Measurements from ENCODE around the gene KRT9. TPM values are rescaled to one million over a fixed set of nuclear protein-coding genes. Genes with fewer than 3 reads are reported as not detected.
"Not testable (repeated sequence)": the region's sequence is repeated elsewhere in the genome, so short reads cannot be mapped to it uniquely, and the experiment has no call there.

KRT9 gene
- total RNA-seq, 1 donor from 2014 or later: not detected

- Mint-ChIP-seq H3K27me3 (peaks cover 16% of the 10 kb centered on the region), H3K9me3 (ENCODE audit: low read depth) (no peaks in the 10 kb centered on the region), H3K4me3 (ENCODE audit: low read depth) (no peak overlapping the region), H3K4me1 (ENCODE audit: low read depth) (peaks cover under 1% of the 10 kb centered on the region), H3K36me3 (ENCODE audit: insufficient read depth) (no peaks in the 10 kb centered on the region), H3K27ac (no peak overlapping the region)
- no peak for DNase-seq (ENCODE audit: low spot score, unreplicated experiment)
- TF ChIP-seq CTCF (IDR thresholded peaks at IDR 0.05; ENCODE audit: unreplicated experiment): no peak
Measured at GRCh38 chr17:41614098-41614497, 42.2 kb upstream of the KRT9 start.

GRCh38 chr17:41613277-41614082 lies 41.6 kb upstream of the KRT9 start:
- H3K27ac Mint-ChIP-seq: no peak overlapping the region

GRCh38 chr17:41612376-41613160 lies 40.7 kb upstream of the KRT9 start, which contains the start of gene KRT16:
KRT16 (minus strand) TSS chr17:41612767; CDS start chr17:41612688, 79 bp downstream.
- H3K9me3 Mint-ChIP-seq (ENCODE audit: low read depth); H3K27ac Mint-ChIP-seq; DNase-seq (ENCODE audit: low spot score, unreplicated experiment); H3K36me3 Mint-ChIP-seq (ENCODE audit: insufficient read depth); H3K4me3 Mint-ChIP-seq (ENCODE audit: low read depth); H3K4me1 Mint-ChIP-seq (ENCODE audit: low read depth): not testable (repeated sequence)
- H3K27me3 Mint-ChIP-seq: peaks cover 21% of the 10 kb centered on the region

More at GRCh38 chr17:41613277-41614082, 41.6 kb upstream of the KRT9 start:
- peaks cover 21% of the 10 kb centered on the region for H3K27me3 Mint-ChIP-seq
- H3K9me3 Mint-ChIP-seq (ENCODE audit: low read depth): no peaks in the 10 kb centered on the region
- H3K4me3 Mint-ChIP-seq (ENCODE audit: low read depth): no peak overlapping the region
- no peak for DNase-seq (ENCODE audit: low spot score, unreplicated experiment)
- no peaks in the 10 kb centered on the region for H3K36me3 Mint-ChIP-seq (ENCODE audit: insufficient read depth)
- H3K4me1 Mint-ChIP-seq (ENCODE audit: low read depth): no peaks in the 10 kb centered on the region
- TF ChIP-seq CTCF (IDR thresholded peaks at IDR 0.05; ENCODE audit: unreplicated experiment): no peak

GRCh38 chr17:41610965-41611640 lies 39.2 kb upstream of the KRT9 start:
- H3K9me3 Mint-ChIP-seq (ENCODE audit: low read depth): peaks cover 13% of the 10 kb centered on the region
- no peaks in the 10 kb centered on the region for H3K4me1 Mint-ChIP-seq (ENCODE audit: low read depth)
- H3K27me3 Mint-ChIP-seq: peaks cover 21% of the 10 kb centered on the region
- TF ChIP-seq CTCF (IDR thresholded peaks at IDR 0.05; ENCODE audit: unreplicated experiment): no peak
- no peak overlapping the region for H3K27ac Mint-ChIP-seq
- no peak for DNase-seq (ENCODE audit: low spot score, unreplicated experiment)
- no peak overlapping the region for H3K4me3 Mint-ChIP-seq (ENCODE audit: low read depth)
- peaks cover 5% of the 10 kb centered on the region for H3K36me3 Mint-ChIP-seq (ENCODE audit: insufficient read depth)

- H3K4me1 Mint-ChIP-seq (ENCODE audit: low read depth); H3K36me3 Mint-ChIP-seq (ENCODE audit: insufficient read depth); DNase-seq (ENCODE audit: low spot score, unreplicated experiment); H3K4me3 Mint-ChIP-seq (ENCODE audit: low read depth); H3K27ac Mint-ChIP-seq: not testable (repeated sequence)
- H3K9me3 Mint-ChIP-seq (ENCODE audit: low read depth): peaks cover 16% of the 10 kb centered on the region
- peaks cover 21% of the 10 kb centered on the region for H3K27me3 Mint-ChIP-seq
- TF ChIP-seq CTCF (IDR thresholded peaks at IDR 0.05; ENCODE audit: unreplicated experiment): peak; percentile 56
Measured at GRCh38 chr17:41610061-41610517, 38.2 kb upstream of the KRT9 start.

GRCh38 chr17:41606930-41607329 lies 35.1 kb upstream of the KRT9 start:
- H3K36me3 Mint-ChIP-seq (ENCODE audit: insufficient read depth): not testable (repeated sequence)
- H3K9me3 Mint-ChIP-seq (ENCODE audit: low read depth): peaks cover 16% of the 10 kb centered on the region

More at GRCh38 chr17:41606930-41607329, 35.1 kb upstream of the KRT9 start:
- DNase-seq (ENCODE audit: low spot score, unreplicated experiment); H3K27ac Mint-ChIP-seq; H3K4me3 Mint-ChIP-seq (ENCODE audit: low read depth); H3K4me1 Mint-ChIP-seq (ENCODE audit: low read depth): not testable (repeated sequence)
- peaks cover 21% of the 10 kb centered on the region for H3K27me3 Mint-ChIP-seq
